K562 (cell line): ENCODE data around the gene HOXB1.

ENCODE experiments used
- ARID3A ChIP-seq: IDR thresholded peaks from 2 replicates; pipeline ENCODE4 v1.6.1; 2012; ENCODE audit warnings: low read depth, low read length, improper control_type of control experiment, borderline replicate concordance
- BCL6 ChIP-seq: fragments of 250-450 bp; sonication (Bioruptor Pico); IDR thresholded peaks from 2 replicates; pipeline ENCODE4 v1.4.0; 2020
- CTCF ChIP-seq, 3 experiments: IDR thresholded peaks in 2 of 3; conservative IDR thresholded peaks in 1 of 3; 2 replicates each; pipeline ENCODE4 v1.5.1; 2011 to 2012; ENCODE audit warnings: low read length in 3 of 3, mild to moderate bottlenecking in 3 of 3, control low read depth in 2 of 3, improper control_type of control experiment in 1 of 3, inconsistent platforms in 1 of 3, low read depth in 1 of 3, mixed read lengths in 1 of 3, moderate library complexity in 1 of 3; ENCODE audit not compliant: insufficient read depth in 2 of 3
- EZH2 ChIP-seq: IDR thresholded peaks from 2 replicates; pipeline ENCODE4 v1.6.1; 2012; ENCODE audit warnings: low read depth, mild to moderate bottlenecking, inconsistent platforms, low read length, borderline replicate concordance
- JUND ChIP-seq, 2 experiments: IDR thresholded peaks; 2 replicates in 1 of 2; 3 replicates in 1 of 2; pipeline ENCODE4 v1.6.1; 2011; ENCODE audit warnings: borderline replicate concordance in 2 of 2, low read depth in 2 of 2, low read length in 2 of 2, improper control_type of control experiment in 1 of 2, missing biosample characterization in 1 of 2, missing genetic modification characterization in 1 of 2, missing genetic modification reagents in 1 of 2
- REST ChIP-seq, 2 experiments: fragments of 450-650 bp; formaldehyde crosslinking in 1 of 2; IDR thresholded peaks; 2 replicates each; pipeline versions ENCODE4 v1.4.0 to v1.6.1; 2014 to 2020; ENCODE audit warnings: mild to moderate bottlenecking in 2 of 2, borderline replicate concordance in 1 of 2, low read depth in 1 of 2
- SIN3A ChIP-seq, 2 experiments: fragments of 150-350 bp in 1 of 2; IDR thresholded peaks; 2 replicates each; pipeline ENCODE4 v1.6.1; 2011 to 2016; ENCODE audit warnings: borderline replicate concordance in 2 of 2, low read depth in 2 of 2, low read length in 2 of 2, mild to moderate bottlenecking in 2 of 2, moderate library complexity in 2 of 2; ENCODE audit not compliant: control insufficient read depth in 1 of 2
- SMC3 ChIP-seq: conservative IDR thresholded peaks from 2 replicates; pipeline ENCODE4 v1.6.1; 2011; ENCODE audit warnings: low read depth, low read length, improper control_type of control experiment; ENCODE audit not compliant: insufficient read depth
- ZNF143 ChIP-seq: sonication (generic); formaldehyde crosslinking; IDR thresholded peaks from 2 replicates; pipeline ENCODE4 v1.9.0; 2022; ENCODE audit warnings: mild to moderate bottlenecking, missing genetic modification reagents
- ZNF253 ChIP-seq: fragments of 250-450 bp; sonication (Bioruptor Pico); conservative IDR thresholded peaks from 2 replicates; pipeline ENCODE4 v1.6.1; 2021; ENCODE audit warnings: mild to moderate bottlenecking
- ZNF407 ChIP-seq: fragments of 450-650 bp; IDR thresholded peaks from 2 replicates; pipeline ENCODE4 v1.6.1; 2016; ENCODE audit warnings: low read depth

GRCh38 chr17:48539177-48539576, 8.4 kb upstream of the HOXB1 start:
- no peak for TF ChIP-seq REST (IDR thresholded peaks at IDR 0.05; ENCODE audit: borderline replicate concordance)
- TF ChIP-seq REST (CRISPR knock-in tag; IDR thresholded peaks at IDR 0.05; ENCODE audit: low read depth) = no peak
- no peak for TF ChIP-seq SIN3A (IDR thresholded peaks at IDR 0.05; ENCODE audit: borderline replicate concordance in 2 of 2, control insufficient read depth in 1 of 2, low read depth in 2 of 2, low read length in 2 of 2)
- TF ChIP-seq ZNF407 = no peak
- TF ChIP-seq ARID3A = no peak
- no peak for TF ChIP-seq ZNF253 (CRISPR knock-in tag)
- TF ChIP-seq CTCF (IDR thresholded peaks at IDR 0.05 in 2 of 3, conservative IDR thresholded peaks at IDR 0.05 in 1 of 3; ENCODE audit: insufficient read depth in 2 of 3, low read depth in 1 of 3, low read length in 3 of 3) = no peak
- TF ChIP-seq BCL6 (CRISPR knock-in tag) = no peak
- TF ChIP-seq JUND (IDR thresholded peaks at IDR 0.05; ENCODE audit: borderline replicate concordance, low read depth, low read length) = no peak
- no peak for TF ChIP-seq JUND (tag; IDR thresholded peaks at IDR 0.05; ENCODE audit: borderline replicate concordance, low read depth, low read length)
- TF ChIP-seq SMC3 = no peak
- no peak for TF ChIP-seq EZH2
- no peak for TF ChIP-seq ZNF143 (CRISPR knock-in tag)
